ENCODE data around the gene CAMK1D. TPM values are rescaled to one million over a fixed set of nuclear protein-coding genes. Genes with fewer than 3 reads are reported as not detected.

The CAMK1D gene
- total RNA-seq, 2 experiments from 2014 or later = 28.8 to 35.3 TPM

- CTCF ChIA-PET = no interaction called here
- no peaks in the 10 kb centered on the region for H3K36me3 Mint-ChIP-seq (ENCODE audit: low read depth)
- H3K27me3 ChIP-seq (ENCODE audit: control insufficient read depth in 1 of 2, insufficient read depth in 2 of 2, low read length in 2 of 2) = no peaks in the 10 kb centered on the region
- intact Hi-C loops (cut with DNase I, micrococcal nuclease) = no loop called here
- H3K4me3 Mint-ChIP-seq = no peak overlapping the region
- ATAC-seq (ENCODE audit: poor library complexity) (no peak), DNase-seq (no peak)
- no peaks in the 10 kb centered on the region for H3K4me1 ChIP-seq (ENCODE audit: insufficient read depth, low read length)
- no peaks in the 10 kb centered on the region for H3K9me3 Mint-ChIP-seq
- H3K4me3 ChIP-seq (ENCODE audit: low read length) = no peak overlapping the region
- no peaks in the 10 kb centered on the region for H3K4me1 Mint-ChIP-seq (ENCODE audit: low read depth)
- no peak overlapping the region for H3K27ac Mint-ChIP-seq
- H3K9me3 ChIP-seq (ENCODE audit: control insufficient read depth in 1 of 2, insufficient read depth in 1 of 2, low read length in 2 of 2) = no peaks in the 10 kb centered on the region
- TF ChIP-seq, protein P1, sequence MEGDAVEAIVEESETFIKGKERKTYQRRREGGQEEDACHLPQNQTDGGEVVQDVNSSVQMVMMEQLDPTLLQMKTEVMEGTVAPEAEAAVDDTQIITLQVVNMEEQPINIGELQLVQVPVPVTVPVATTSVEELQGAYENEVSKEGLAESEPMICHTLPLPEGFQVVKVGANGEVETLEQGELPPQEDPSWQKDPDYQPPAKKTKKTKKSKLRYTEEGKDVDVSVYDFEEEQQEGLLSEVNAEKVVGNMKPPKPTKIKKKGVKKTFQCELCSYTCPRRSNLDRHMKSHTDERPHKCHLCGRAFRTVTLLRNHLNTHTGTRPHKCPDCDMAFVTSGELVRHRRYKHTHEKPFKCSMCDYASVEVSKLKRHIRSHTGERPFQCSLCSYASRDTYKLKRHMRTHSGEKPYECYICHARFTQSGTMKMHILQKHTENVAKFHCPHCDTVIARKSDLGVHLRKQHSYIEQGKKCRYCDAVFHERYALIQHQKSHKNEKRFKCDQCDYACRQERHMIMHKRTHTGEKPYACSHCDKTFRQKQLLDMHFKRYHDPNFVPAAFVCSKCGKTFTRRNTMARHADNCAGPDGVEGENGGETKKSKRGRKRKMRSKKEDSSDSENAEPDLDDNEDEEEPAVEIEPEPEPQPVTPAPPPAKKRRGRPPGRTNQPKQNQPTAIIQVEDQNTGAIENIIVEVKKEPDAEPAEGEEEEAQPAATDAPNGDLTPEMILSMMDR (IDR thresholded peaks at IDR 0.05) = no peak
- POLR2A ChIA-PET = no interaction called here
- H3K36me3 ChIP-seq (ENCODE audit: insufficient read depth, low read length) = no peaks in the 10 kb centered on the region
- no peak overlapping the region for H3K27ac ChIP-seq (ENCODE audit: low read depth in 1 of 2, low read length in 2 of 2)
- peaks cover 5% of the 10 kb centered on the region for H3K27me3 Mint-ChIP-seq
Measured at GRCh38 chr10:12838366-12838765, 489.0 kb downstream of the CAMK1D start.

DNA sequence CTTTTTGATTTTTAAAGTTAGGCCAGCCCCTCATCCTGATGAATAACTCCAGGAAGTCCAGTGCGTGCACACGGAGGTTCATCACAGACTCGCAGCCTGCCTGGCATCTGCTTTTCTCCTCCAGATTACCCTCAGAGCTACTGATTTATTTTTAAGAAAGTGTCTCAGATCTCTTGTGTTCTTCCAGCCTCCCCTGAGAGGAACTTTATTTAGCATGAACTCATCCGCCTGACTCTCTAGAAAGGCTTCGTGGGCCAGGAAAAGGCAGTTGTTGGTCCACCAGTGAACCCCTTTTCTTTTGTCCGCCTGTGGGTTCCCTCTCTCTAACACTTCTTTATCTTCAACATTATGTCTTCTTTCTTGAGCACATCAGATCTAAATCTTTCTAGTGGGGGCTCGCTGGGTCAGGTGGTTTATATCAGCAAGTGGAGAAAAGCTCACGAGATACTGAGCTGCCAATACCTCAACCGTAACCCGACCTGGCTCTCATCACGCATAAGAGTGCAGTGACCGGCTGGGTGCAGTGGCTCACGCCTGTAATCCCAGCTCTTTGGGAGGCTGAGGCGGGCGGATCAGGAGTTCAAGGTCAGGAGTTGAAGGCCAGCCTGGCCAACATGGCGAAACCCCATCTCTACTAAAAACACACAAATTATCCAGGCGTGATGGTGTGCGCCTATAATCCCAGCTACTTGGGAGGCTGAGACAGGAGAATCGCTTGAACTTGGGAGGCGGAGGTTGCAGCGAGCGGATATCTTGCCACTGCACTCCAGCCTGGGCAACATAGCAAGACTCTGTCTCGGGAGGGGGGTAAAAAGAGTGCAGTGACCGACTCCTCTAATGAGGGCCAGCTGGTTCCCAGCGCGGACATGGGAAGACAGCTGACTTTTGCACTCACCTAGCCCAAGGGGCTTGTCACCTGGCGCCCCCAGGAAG lies 489.9 kb downstream of the CAMK1D start:
- Histone ChIP-seq H3K4me3 (ENCODE audit: low read length) (no peak overlapping the region), H3K4me1 (ENCODE audit: insufficient read depth, low read length) (no peaks in the 10 kb centered on the region), H3K9me3 (ENCODE audit: control insufficient read depth in 1 of 2, insufficient read depth in 1 of 2, low read length in 2 of 2) (no peaks in the 10 kb centered on the region), H3K27me3 (ENCODE audit: control insufficient read depth in 1 of 2, insufficient read depth in 2 of 2, low read length in 2 of 2) (no peaks in the 10 kb centered on the region), H3K27ac (ENCODE audit: low read depth in 1 of 2, low read length in 2 of 2) (no peak overlapping the region), H3K36me3 (ENCODE audit: insufficient read depth, low read length) (no peaks in the 10 kb centered on the region)
- intact Hi-C loops (cut with DNase I, micrococcal nuclease) = no loop called here
- TF ChIP-seq, protein P1 (IDR thresholded peaks at IDR 0.05) = no peak
- Mint-ChIP-seq H3K4me1 (ENCODE audit: low read depth) (no peaks in the 10 kb centered on the region), H3K4me3 (no peak overlapping the region), H3K36me3 (ENCODE audit: low read depth) (no peaks in the 10 kb centered on the region), H3K27me3 (peaks cover 5% of the 10 kb centered on the region), H3K9me3 (no peaks in the 10 kb centered on the region), H3K27ac (no peak overlapping the region)
- ChIA-PET POLR2A (no interaction called here), CTCF (no interaction called here)
- no peak for ATAC-seq (ENCODE audit: poor library complexity)
- DNase-seq = no peak

GRCh38 chr10:12839941-12840611 lies 490.7 kb downstream of the CAMK1D start:
- intact Hi-C loops (cut with DNase I, micrococcal nuclease) = no loop called here
- Histone ChIP-seq H3K9me3 (ENCODE audit: control insufficient read depth in 1 of 2, insufficient read depth in 1 of 2, low read length in 2 of 2) (no peaks in the 10 kb centered on the region), H3K27me3 (ENCODE audit: control insufficient read depth in 1 of 2, insufficient read depth in 2 of 2, low read length in 2 of 2) (no peaks in the 10 kb centered on the region), H3K4me1 (ENCODE audit: insufficient read depth, low read length) (no peaks in the 10 kb centered on the region), H3K27ac (ENCODE audit: low read depth in 1 of 2, low read length in 2 of 2) (no peak overlapping the region), H3K4me3 (ENCODE audit: low read length) (no peak overlapping the region), H3K36me3 (ENCODE audit: insufficient read depth, low read length) (no peaks in the 10 kb centered on the region)
- ATAC-seq (ENCODE audit: poor library complexity) (no peak), DNase-seq (no peak)
- Mint-ChIP-seq H3K36me3 (ENCODE audit: low read depth) (no peaks in the 10 kb centered on the region), H3K27me3 (peaks cover 5% of the 10 kb centered on the region), H3K27ac (no peak overlapping the region), H3K4me3 (no peak overlapping the region), H3K4me1 (ENCODE audit: low read depth) (no peaks in the 10 kb centered on the region), H3K9me3 (no peaks in the 10 kb centered on the region)
- ChIA-PET POLR2A (no interaction called here), CTCF (no interaction called here)
- TF ChIP-seq, protein P1 (IDR thresholded peaks at IDR 0.05) = no peak

Data from CD4-positive, alpha-beta T cell (primary cell).